Measurements from ENCODE around the gene LSS.

DNA sequence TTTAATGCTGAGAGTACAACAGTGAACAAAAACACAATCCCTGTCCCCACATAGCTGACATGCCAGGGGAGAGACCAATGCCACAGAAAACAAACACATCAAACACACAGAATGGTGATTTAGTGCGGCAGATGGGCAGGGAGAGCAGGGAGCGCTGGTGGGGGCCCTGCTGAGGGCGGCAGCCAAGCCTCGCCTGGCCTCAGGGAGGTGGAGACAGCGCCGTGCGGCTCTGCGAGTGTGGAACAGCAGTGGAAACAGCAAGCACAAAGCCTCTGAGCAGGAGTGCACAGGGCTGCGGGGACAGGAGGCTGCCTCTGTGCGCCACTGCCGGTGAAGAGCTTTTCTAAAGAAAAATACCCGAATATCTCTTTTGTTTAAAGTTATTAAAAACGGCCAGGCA is 39.8 kb upstream of the LSS start:
- TF ChIP-seq, protein P1, sequence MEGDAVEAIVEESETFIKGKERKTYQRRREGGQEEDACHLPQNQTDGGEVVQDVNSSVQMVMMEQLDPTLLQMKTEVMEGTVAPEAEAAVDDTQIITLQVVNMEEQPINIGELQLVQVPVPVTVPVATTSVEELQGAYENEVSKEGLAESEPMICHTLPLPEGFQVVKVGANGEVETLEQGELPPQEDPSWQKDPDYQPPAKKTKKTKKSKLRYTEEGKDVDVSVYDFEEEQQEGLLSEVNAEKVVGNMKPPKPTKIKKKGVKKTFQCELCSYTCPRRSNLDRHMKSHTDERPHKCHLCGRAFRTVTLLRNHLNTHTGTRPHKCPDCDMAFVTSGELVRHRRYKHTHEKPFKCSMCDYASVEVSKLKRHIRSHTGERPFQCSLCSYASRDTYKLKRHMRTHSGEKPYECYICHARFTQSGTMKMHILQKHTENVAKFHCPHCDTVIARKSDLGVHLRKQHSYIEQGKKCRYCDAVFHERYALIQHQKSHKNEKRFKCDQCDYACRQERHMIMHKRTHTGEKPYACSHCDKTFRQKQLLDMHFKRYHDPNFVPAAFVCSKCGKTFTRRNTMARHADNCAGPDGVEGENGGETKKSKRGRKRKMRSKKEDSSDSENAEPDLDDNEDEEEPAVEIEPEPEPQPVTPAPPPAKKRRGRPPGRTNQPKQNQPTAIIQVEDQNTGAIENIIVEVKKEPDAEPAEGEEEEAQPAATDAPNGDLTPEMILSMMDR (optimal IDR thresholded peaks at IDR 0.05 in 1 of 3, IDR thresholded peaks at IDR 0.05 in 1 of 3, conservative IDR thresholded peaks at IDR 0.05 in 1 of 3; ENCODE audit: extremely low read depth in 1 of 3, insufficient read depth in 2 of 3, low read length in 3 of 3), result no peak
- TF ChIP-seq EZH2 (IDR thresholded peaks at IDR 0.05; ENCODE audit: low read length), result no peak
